Sigmoid colon (tissue), 4 donors: ENCODE results near the gene IFI27L2.

Source experiments
- EP300 ChIP-seq, 4 donors: sonication (generic); formaldehyde crosslinking; IDR thresholded peaks; one replicate each; pipeline ENCODE4 v1.6.1; 2017; ENCODE audit warnings: antibody characterized with exemption in 4 of 4
- POLR2AphosphoS5 ChIP-seq, 4 donors: sonication (generic); formaldehyde crosslinking; IDR thresholded peaks; one replicate each; pipeline ENCODE4 v1.6.1; 2017; ENCODE audit warnings: antibody characterized with exemption in 4 of 4
- TF ChIP-seq, protein P1 (sequence below), 4 experiments: fragments of 450-650 bp in 3 of 4; fragments of 200-600 bp in 1 of 4; IDR thresholded peaks; one replicate each; pipeline ENCODE4 v1.5.1; 2016 to 2019; ENCODE audit warnings: antibody characterized with exemption in 4 of 4, mild to moderate bottlenecking in 3 of 4, moderate library complexity in 2 of 4

DNA sequence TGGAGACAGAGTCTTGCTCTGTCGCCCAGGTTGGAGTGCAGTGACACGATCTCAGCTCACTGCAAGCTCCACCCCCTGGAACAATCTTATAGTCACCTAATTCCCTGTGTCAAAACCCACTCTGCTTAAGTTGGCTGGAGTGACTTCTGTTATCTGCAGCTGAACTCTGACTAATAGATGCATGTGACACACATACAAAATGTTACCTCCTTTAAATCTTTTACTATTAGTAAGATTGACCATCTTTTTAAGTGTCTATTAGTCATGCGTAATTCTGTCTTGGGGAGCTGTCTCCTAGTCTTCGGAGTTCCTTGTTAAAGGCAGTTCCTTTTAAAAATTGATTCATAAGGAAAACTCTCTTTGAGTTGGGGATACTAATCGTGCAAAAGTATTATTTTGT, 40.9 kb downstream of the IFI27L2 start:
- TF ChIP-seq, protein P1, sequence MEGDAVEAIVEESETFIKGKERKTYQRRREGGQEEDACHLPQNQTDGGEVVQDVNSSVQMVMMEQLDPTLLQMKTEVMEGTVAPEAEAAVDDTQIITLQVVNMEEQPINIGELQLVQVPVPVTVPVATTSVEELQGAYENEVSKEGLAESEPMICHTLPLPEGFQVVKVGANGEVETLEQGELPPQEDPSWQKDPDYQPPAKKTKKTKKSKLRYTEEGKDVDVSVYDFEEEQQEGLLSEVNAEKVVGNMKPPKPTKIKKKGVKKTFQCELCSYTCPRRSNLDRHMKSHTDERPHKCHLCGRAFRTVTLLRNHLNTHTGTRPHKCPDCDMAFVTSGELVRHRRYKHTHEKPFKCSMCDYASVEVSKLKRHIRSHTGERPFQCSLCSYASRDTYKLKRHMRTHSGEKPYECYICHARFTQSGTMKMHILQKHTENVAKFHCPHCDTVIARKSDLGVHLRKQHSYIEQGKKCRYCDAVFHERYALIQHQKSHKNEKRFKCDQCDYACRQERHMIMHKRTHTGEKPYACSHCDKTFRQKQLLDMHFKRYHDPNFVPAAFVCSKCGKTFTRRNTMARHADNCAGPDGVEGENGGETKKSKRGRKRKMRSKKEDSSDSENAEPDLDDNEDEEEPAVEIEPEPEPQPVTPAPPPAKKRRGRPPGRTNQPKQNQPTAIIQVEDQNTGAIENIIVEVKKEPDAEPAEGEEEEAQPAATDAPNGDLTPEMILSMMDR (IDR thresholded peaks at IDR 0.05), result no peak
- no peak for TF ChIP-seq EP300 (IDR thresholded peaks at IDR 0.05)
- no peak for TF ChIP-seq POLR2AphosphoS5 (IDR thresholded peaks at IDR 0.05)
